Cardiac muscle cell (in vitro differentiated cells and primary cell): ENCODE data around the gene ST6GALNAC3. TPM values are rescaled to one million over a fixed set of nuclear protein-coding genes. Genes with fewer than 3 reads are reported as not detected.

Experiments used
- DNase-seq, 2 donors: peaks; one replicate each; pipeline versions ENCODE4 v3.0.0 to v3.0.0-alpha.2; 2010 to 2017; ENCODE audit warnings: low read depth in 1 of 2, low spot score in 1 of 2
- H3K27ac ChIP-seq: fragments of 200-600 bp; sonication (generic); 2 replicates; pipeline ENCODE4 v1.5.1; 2016
- H3K27me3 ChIP-seq: fragments of 200-600 bp; sonication (generic); 2 replicates; pipeline ENCODE4 v1.6.0; 2016; ENCODE audit warnings: control low read depth
- H3K36me3 ChIP-seq: fragments of 200-600 bp; sonication (generic); 2 replicates; pipeline ENCODE4 v1.5.1; 2016; ENCODE audit warnings: control low read depth
- H3K4me1 ChIP-seq: fragments of 200-600 bp; sonication (generic); 2 replicates; pipeline ENCODE4 v1.8.1; 2017; ENCODE audit warnings: low read depth, mild to moderate bottlenecking, mixed run types
- H3K4me3 ChIP-seq: fragments of 200-600 bp; sonication (generic); 2 replicates; pipeline ENCODE4 v1.5.1; 2016; ENCODE audit warnings: mild to moderate bottlenecking
- H3K9me3 ChIP-seq: fragments of 200-600 bp; sonication (generic); 2 replicates; pipeline ENCODE4 v1.5.1; 2017; ENCODE audit warnings: low read depth, mild to moderate bottlenecking, control low read depth
- CTCF ChIP-seq: IDR thresholded peaks from 2 replicates; pipeline ENCODE4 v1.5.1; 2012; ENCODE audit warnings: low read depth, mild to moderate bottlenecking, low read length
- polyA plus RNA-seq: library from polyadenylated mRNA; unstranded; fragments of >200 nt; fragmentation: Nextera tagmentation; extraction: Ambion mirVana; gene quantifications from 2 replicates; pipeline ENCODE4 v1.2.1, GENCODE V29; 2016
- total RNA-seq: library from RNA; depleted of rRNA; stranded (reverse); fragments of >200 nt; gene quantifications from 2 replicates; pipeline ENCODE4 v1.2.3, GENCODE V29; 2016

The ST6GALNAC3 gene
- total and polyA plus RNA-seq, 2 experiments from 2014 or later: 10.4 to 14.8 TPM

- DNase-seq: no peak
- H3K27me3 ChIP-seq: no peaks in the 10 kb centered on the region
- H3K9me3 ChIP-seq: no peaks in the 10 kb centered on the region
- no peak overlapping the region for H3K4me3 ChIP-seq
- TF ChIP-seq CTCF: no peak
- H3K36me3 ChIP-seq: no peaks in the 10 kb centered on the region
- H3K4me1 ChIP-seq: no peaks in the 10 kb centered on the region
- no peak overlapping the region for H3K27ac ChIP-seq
Observed at GRCh38 chr1:76677416-76678405, 603.2 kb downstream of the ST6GALNAC3 start.

GRCh38 chr1:76679534-76680152 is 605.1 kb downstream of the ST6GALNAC3 start:
- Histone ChIP-seq H3K27ac (no peak overlapping the region), H3K4me3 (no peak overlapping the region), H3K9me3 (no peaks in the 10 kb centered on the region), H3K27me3 (no peaks in the 10 kb centered on the region), H3K4me1 (no peaks in the 10 kb centered on the region), H3K36me3 (no peaks in the 10 kb centered on the region)
- no peak for TF ChIP-seq CTCF
- no peak for DNase-seq

- no peak overlapping the region for H3K27ac ChIP-seq
- no peaks in the 10 kb centered on the region for H3K4me1 ChIP-seq
- DNase-seq: no peak
- no peak for TF ChIP-seq CTCF
- H3K36me3 ChIP-seq: no peaks in the 10 kb centered on the region
- no peak overlapping the region for H3K4me3 ChIP-seq
- no peaks in the 10 kb centered on the region for H3K27me3 ChIP-seq
- no peaks in the 10 kb centered on the region for H3K9me3 ChIP-seq
Observed at GRCh38 chr1:76680651-76681050, 606.1 kb downstream of the ST6GALNAC3 start.

- H3K27ac ChIP-seq: no peak overlapping the region
- no peak for DNase-seq
- H3K27me3 ChIP-seq: no peaks in the 10 kb centered on the region
- no peaks in the 10 kb centered on the region for H3K9me3 ChIP-seq
- no peak overlapping the region for H3K4me3 ChIP-seq
- H3K36me3 ChIP-seq: no peaks in the 10 kb centered on the region
- H3K4me1 ChIP-seq: no peaks in the 10 kb centered on the region
- TF ChIP-seq CTCF: no peak
Observed at GRCh38 chr1:76682138-76682537, 607.6 kb downstream of the ST6GALNAC3 start.

Other genes with a start within 250 kb of the ST6GALNAC3 start
- not detected in 2 replicates for gene ASB17, start 142.3 kb upstream of the ST6GALNAC3 start, total RNA-seq
- not detected in 2 replicates for gene ASB17, start 142.3 kb upstream of the ST6GALNAC3 start, polyA plus RNA-seq